Measurements from ENCODE around the gene BGN. TPM values are rescaled to one million over a fixed set of nuclear protein-coding genes. Genes with fewer than 3 reads are reported as not detected.

BGN gene
- total RNA-seq, 2 donors from 2014 or later: 16.9 to 174 TPM

GRCh38 chrX:153459986-153460385, 34.8 kb upstream of the BGN start:
- no peaks in the 10 kb centered on the region for H3K4me1 ChIP-seq (replicated peaks)
- no peaks in the 10 kb centered on the region for H3K27me3 ChIP-seq (replicated peaks; ENCODE audit: insufficient read depth)
- intact Hi-C loops (cut with DNase I): no loop called here
- no peaks in the 10 kb centered on the region for H3K9me3 ChIP-seq
- H3K36me3 ChIP-seq: no peaks in the 10 kb centered on the region
- no peak for DNase-seq (ENCODE audit: low spot score)
- H3K27ac ChIP-seq: no peak overlapping the region
- 91% methylated on average over 4 of the region's 4 CpGs for WGBS
- TF ChIP-seq POLR2AphosphoS5 (IDR thresholded peaks at IDR 0.05) (no peak), CTCF (IDR thresholded peaks at IDR 0.05) (no peak), POLR2A (IDR thresholded peaks at IDR 0.05) (no peak)
- no peak overlapping the region for H3K4me3 ChIP-seq

GRCh38 chrX:153460826-153461225, 34.0 kb upstream of the BGN start:
- H3K36me3 ChIP-seq: no peaks in the 10 kb centered on the region
- H3K27me3 ChIP-seq (replicated peaks; ENCODE audit: insufficient read depth): no peaks in the 10 kb centered on the region
- 47% methylated on average over 7 of the region's 7 CpGs for WGBS
- no peak overlapping the region for H3K27ac ChIP-seq
- H3K4me1 ChIP-seq (replicated peaks): no peaks in the 10 kb centered on the region
- H3K4me3 ChIP-seq: no peak overlapping the region
- TF ChIP-seq CTCF (IDR thresholded peaks at IDR 0.05): peak in 2 of 4 experiments; percentile 30 to 34
- no peak for TF ChIP-seq POLR2AphosphoS5 (IDR thresholded peaks at IDR 0.05)
- intact Hi-C loops (cut with DNase I): no loop called here
- DNase-seq (ENCODE audit: low spot score): no peak
- no peaks in the 10 kb centered on the region for H3K9me3 ChIP-seq

GRCh38 chrX:153462291-153462690, 32.5 kb upstream of the BGN start:
- DNase-seq (ENCODE audit: low spot score): no peak
- Histone ChIP-seq H3K4me3 (no peak overlapping the region), H3K9me3 (no peaks in the 10 kb centered on the region), H3K27ac (no peak overlapping the region), H3K4me1 (replicated peaks) (no peaks in the 10 kb centered on the region), H3K36me3 (no peaks in the 10 kb centered on the region), H3K27me3 (replicated peaks; ENCODE audit: insufficient read depth) (no peaks in the 10 kb centered on the region)
- no peak for TF ChIP-seq POLR2AphosphoS5 (IDR thresholded peaks at IDR 0.05)
- TF ChIP-seq CTCF (IDR thresholded peaks at IDR 0.05): no peak
- TF ChIP-seq POLR2A (IDR thresholded peaks at IDR 0.05): no peak
- no CpG with 5 or more reads among the region's 10 CpGs for whole genome bisulfite sequencing
- intact Hi-C loops (cut with DNase I): no loop called here

GRCh38 chrX:153463031-153463430, 31.7 kb upstream of the BGN start:
- DNase-seq (ENCODE audit: low spot score): no peak
- TF ChIP-seq CTCF (IDR thresholded peaks at IDR 0.05) (no peak), POLR2AphosphoS5 (IDR thresholded peaks at IDR 0.05) (no peak), POLR2A (IDR thresholded peaks at IDR 0.05) (no peak)
- H3K36me3 ChIP-seq: no peaks in the 10 kb centered on the region
- H3K9me3 ChIP-seq: no peaks in the 10 kb centered on the region
- no peaks in the 10 kb centered on the region for H3K27me3 ChIP-seq (replicated peaks; ENCODE audit: insufficient read depth)
- H3K4me1 ChIP-seq (replicated peaks): no peaks in the 10 kb centered on the region
- no peak overlapping the region for H3K27ac ChIP-seq
- WGBS: 48% methylated on average over 3 of the region's 6 CpGs
- intact Hi-C loops (cut with DNase I): no loop called here
- no peak overlapping the region for H3K4me3 ChIP-seq

- Histone ChIP-seq H3K27me3 (replicated peaks; ENCODE audit: insufficient read depth) (no peaks in the 10 kb centered on the region), H3K36me3 (no peaks in the 10 kb centered on the region), H3K9me3 (no peaks in the 10 kb centered on the region), H3K27ac (no peak overlapping the region), H3K4me3 (no peak overlapping the region), H3K4me1 (replicated peaks) (no peaks in the 10 kb centered on the region)
- TF ChIP-seq POLR2AphosphoS5 (IDR thresholded peaks at IDR 0.05): no peak
- 59% methylated on average over 12 of the region's 12 CpGs for WGBS
- no peak for DNase-seq (ENCODE audit: low spot score)
- intact Hi-C loops (cut with DNase I): no loop called here
Measured at GRCh38 chrX:153463556-153463955, 31.2 kb upstream of the BGN start.

Data from prostate gland (tissue), 2 donors.